ENCODE results near the gene EVC. TPM values are rescaled to one million over a fixed set of nuclear protein-coding genes. Genes with fewer than 3 reads are reported as not detected.

EVC gene
- total and polyA plus RNA-seq, 5 experiments from 2014 or later = 0.05 TPM; not detected in 4

DNA sequence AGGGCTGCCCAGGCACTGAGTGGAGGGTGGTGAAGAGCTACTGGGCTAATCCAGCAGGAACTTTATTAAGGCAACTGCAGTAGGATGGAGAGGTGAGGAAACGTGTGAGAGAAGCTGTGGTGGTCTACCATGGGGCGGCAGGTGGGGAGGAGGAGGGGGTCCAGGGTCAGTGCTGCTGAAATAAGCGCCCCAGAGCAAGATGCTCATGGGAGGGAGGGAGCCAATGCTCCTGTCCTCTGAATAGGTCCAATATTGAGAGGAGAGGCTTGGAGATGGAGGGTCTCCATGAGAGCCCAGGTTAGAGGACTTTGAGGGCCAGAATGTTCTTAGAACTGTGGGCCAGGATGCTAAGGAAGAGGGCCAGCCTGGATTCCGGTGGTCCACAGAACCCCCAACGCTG is 35.2 kb downstream of the EVC start:
- H3K4me3 Mint-ChIP-seq = no peak overlapping the region
- no peak overlapping the region for H3K27ac Mint-ChIP-seq
- no peaks in the 10 kb centered on the region for H3K4me1 Mint-ChIP-seq
- H3K9me3 Mint-ChIP-seq = peaks cover 0 to 3% (median 0%) of the 10 kb centered on the region in 9 donors
- DNase-seq (no peak), ATAC-seq (no peak)
- no peaks in the 10 kb centered on the region for H3K36me3 Mint-ChIP-seq
- peaks cover 0 to 29% (median 3%) of the 10 kb centered on the region in 5 donors for H3K27me3 Mint-ChIP-seq
- POLR2A ChIA-PET = no interaction called here

DNA sequence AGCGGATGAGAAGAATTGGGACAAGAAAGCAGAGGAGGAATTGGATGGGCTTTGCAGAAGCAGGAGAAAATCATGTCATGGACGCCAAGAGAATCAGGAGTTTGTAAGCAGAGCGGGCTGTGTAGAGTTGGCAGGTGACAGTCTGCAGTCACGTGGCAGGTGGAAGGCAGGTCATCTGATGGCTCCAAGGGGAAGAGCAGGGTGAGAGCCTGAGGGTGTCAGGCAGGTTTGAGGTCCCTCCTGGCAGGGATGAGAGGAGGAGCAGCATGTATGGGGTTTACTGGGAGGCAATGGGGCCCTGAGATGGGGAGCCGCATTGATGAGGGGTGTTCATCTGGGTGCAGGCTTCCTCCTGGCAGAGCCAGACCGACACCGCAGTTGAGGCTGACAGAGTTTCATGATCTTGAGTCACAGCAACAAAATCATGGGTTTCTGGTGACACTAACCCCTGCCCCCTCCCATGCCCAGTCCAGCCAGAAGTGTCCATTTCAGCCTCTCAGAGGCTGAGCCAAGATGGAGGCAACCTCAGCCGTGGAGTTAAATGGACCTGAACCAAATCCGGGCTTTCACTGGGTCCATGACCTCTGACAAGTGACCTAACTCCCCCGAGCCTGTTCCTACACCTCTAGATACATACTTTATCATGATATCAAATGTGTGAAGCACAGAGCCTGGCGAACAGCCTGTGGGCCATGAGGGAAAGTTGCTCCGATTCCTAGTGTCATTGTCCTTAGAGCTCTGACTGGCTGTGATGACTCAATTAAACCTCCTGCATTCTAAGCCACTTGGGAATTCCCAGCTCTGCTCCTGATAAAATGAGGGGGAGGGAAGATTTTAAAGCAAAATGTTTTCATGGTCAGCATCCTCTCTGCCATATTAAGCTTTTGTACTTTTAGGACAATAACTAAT is 36.1 kb downstream of the EVC start:
- H3K27ac Mint-ChIP-seq = no peak overlapping the region
- DNase-seq (no peak), ATAC-seq (no peak)
- no peaks in the 10 kb centered on the region for H3K36me3 Mint-ChIP-seq
- H3K27me3 Mint-ChIP-seq = peaks cover 0 to 29% (median 3%) of the 10 kb centered on the region in 5 donors
- H3K4me1 Mint-ChIP-seq = peaks cover 0 to 4% (median 0%) of the 10 kb centered on the region in 4 donors
- POLR2A ChIA-PET = no interaction called here
- H3K4me3 Mint-ChIP-seq = no peak overlapping the region
- H3K9me3 Mint-ChIP-seq = peaks cover 0 to 3% (median 0%) of the 10 kb centered on the region in 9 donors

DNA sequence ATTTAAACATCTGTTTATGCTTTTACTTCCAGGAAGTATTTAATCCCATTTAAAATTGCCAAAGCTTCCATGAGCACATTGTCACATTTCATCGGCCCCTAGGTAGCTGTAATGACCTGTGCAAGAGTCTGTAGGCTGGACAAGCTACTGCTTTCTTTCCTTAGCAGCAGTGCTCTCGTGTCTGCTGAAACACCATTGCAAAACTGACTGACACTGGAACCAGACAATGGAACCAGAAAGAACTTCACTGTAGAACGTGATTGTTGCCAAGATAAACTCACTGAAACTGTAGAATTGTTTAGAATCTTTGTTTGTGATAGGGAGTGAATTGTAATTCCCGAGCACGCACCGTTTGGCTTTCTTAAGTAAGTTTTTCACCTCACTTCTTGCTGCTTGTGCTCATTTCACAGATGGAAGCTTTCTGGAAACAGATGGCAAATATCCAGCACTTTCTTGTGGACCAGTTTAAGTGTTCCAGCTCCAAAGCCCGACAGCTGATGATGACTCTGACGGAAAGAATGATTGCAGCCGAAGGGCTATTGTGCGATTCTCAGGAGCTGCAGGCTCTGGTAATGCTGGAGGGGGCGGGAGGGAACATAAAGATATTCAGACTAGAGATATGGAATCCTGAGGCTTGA is 36.9 kb downstream of the EVC start:
- H3K4me3 Mint-ChIP-seq = no peak overlapping the region
- POLR2A ChIA-PET = no interaction called here
- no peak for ATAC-seq
- H3K4me1 Mint-ChIP-seq = peaks cover 0 to 4% (median 0%) of the 10 kb centered on the region in 4 donors
- no peak overlapping the region for H3K27ac Mint-ChIP-seq
- H3K9me3 Mint-ChIP-seq = peaks cover 0 to 3% (median 0%) of the 10 kb centered on the region in 9 donors
- DNase-seq = no peak
- peaks cover 0 to 29% (median 3%) of the 10 kb centered on the region in 5 donors for H3K27me3 Mint-ChIP-seq
- no peaks in the 10 kb centered on the region for H3K36me3 Mint-ChIP-seq

DNA sequence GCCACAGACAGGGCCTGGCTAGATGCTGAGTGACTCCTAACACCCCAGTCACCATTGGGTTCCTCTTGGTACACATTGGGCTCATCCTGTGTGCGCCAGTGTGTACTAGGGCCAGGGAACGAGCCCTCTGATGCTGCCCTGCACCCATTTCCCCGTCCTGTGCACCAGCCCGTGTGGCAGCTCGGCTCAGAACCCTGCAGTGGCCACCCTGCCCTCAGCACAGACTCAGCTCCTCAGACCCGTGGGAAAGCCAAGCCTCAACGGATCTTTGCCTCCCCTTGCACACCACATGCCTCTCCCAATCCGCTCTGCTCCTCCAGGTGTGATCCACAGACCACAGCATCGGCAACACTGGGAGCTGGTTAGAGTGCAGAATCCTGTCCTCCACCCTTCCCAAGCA is 38.6 kb downstream of the EVC start:
- Mint-ChIP-seq H3K27ac (no peak overlapping the region), H3K27me3 (peaks cover 0 to 30% (median 5%) of the 10 kb centered on the region in 5 donors)

DNA sequence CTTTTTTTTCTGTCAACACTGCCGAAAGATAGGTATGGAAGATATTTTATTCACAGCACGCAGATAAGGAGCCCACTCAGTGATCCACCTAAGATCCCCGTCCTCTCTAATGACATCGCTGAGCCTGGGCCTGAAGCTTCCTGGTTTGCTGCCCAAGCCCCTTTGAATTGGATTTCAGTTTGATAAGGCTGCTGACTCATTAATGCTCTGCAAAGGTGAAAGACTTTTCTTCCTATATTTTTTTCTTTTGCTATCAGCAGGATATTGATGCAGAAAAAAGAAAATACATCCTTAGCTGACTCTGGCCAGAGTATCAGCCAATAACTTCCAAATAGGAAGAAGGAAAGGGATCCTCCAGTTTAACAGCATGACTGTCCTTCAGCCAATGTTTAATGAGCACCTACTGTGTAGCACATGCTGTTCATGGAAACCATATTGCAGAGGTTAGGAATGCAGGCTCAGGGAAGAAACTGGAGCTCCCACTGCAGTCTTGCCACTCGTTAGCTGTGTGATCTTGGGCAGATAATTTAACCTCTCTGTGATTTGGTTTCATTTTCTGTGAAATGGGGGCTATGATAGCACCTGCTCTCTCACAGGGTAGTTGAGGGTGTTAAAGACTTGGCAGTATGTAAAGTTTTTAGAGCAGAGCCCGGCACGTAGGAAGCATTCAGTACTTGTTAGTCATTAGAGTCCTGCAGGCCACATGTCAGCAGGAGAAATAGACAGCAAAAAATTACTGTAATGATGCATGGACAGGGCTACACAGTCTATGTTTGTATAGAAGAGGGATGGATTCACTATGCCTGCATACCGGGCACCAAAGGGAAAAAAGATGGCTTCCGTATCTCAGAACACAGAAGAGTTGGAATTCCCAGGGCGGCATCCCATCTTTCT is 39.3 kb downstream of the EVC start:
- peaks cover 0 to 30% (median 5%) of the 10 kb centered on the region in 5 donors for H3K27me3 Mint-ChIP-seq
- peaks cover 0 to 3% (median 0%) of the 10 kb centered on the region in 9 donors for H3K9me3 Mint-ChIP-seq
- H3K27ac Mint-ChIP-seq = peak overlapping the region in 1 of 10 donors; percentile 14
- POLR2A ChIA-PET = no interaction called here
- no peaks in the 10 kb centered on the region for H3K36me3 Mint-ChIP-seq
- peaks cover 0 to 7% (median 0%) of the 10 kb centered on the region in 4 donors for H3K4me1 Mint-ChIP-seq
- H3K4me3 Mint-ChIP-seq = no peak overlapping the region
- DNase-seq (no peak), ATAC-seq (no peak)

More for the DNA sequence above, 38.6 kb downstream of the EVC start:
- no peaks in the 10 kb centered on the region for H3K36me3 Mint-ChIP-seq
- peaks cover 0 to 7% (median 0%) of the 10 kb centered on the region in 4 donors for H3K4me1 Mint-ChIP-seq
- H3K4me3 Mint-ChIP-seq = no peak overlapping the region
- H3K9me3 Mint-ChIP-seq = peaks cover 0 to 3% (median 0%) of the 10 kb centered on the region in 9 donors
- POLR2A ChIA-PET = no interaction called here
- ATAC-seq (no peak), DNase-seq (no peak)

DNA sequence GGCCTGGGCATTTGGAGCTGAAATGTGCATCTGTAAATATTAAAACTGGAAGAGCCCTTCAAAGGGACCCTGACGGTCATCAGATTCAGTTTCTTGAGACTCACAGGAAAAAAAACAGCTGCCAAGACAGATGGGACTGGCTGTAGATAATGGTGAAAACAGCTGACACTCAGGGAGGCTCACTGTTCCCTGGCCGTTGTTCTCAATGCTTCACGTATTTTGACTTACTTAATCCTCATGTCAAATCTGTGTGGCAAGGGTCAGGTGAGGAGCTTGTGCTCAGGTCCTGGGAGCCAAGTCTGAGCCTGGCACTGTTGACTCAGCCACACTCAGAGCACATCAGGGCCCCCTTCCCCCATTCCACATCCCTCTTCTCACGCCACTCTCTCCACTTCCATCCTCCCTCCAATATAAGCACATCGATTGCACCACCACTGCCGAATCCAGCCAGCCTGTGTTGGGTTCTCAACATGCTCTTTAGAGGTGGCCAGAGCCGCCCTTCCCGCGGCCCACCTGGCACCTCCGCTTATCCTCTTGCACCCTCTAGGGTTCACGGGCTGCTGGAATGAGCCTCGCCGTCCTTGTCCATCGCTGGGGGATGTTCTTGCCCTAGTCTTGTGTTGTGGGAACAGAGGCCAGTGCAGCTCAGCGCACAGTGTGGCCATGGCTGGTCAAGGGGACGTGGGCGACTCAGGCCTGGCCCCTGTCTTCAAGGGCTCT is 40.1 kb downstream of the EVC start:
- no peak for ATAC-seq
- POLR2A ChIA-PET = no interaction called here
- peaks cover 0 to 24% (median 3%) of the 10 kb centered on the region in 5 donors for H3K27me3 Mint-ChIP-seq
- peak overlapping the region in 1 of 10 donors; percentile 17 for H3K27ac Mint-ChIP-seq
- no peaks in the 10 kb centered on the region for H3K36me3 Mint-ChIP-seq
- no peak for DNase-seq
- H3K4me3 Mint-ChIP-seq = no peak overlapping the region
- H3K4me1 Mint-ChIP-seq = peaks cover 0 to 7% (median 0%) of the 10 kb centered on the region in 4 donors
- H3K9me3 Mint-ChIP-seq = peaks cover 0 to 3% (median 0%) of the 10 kb centered on the region in 9 donors

DNA sequence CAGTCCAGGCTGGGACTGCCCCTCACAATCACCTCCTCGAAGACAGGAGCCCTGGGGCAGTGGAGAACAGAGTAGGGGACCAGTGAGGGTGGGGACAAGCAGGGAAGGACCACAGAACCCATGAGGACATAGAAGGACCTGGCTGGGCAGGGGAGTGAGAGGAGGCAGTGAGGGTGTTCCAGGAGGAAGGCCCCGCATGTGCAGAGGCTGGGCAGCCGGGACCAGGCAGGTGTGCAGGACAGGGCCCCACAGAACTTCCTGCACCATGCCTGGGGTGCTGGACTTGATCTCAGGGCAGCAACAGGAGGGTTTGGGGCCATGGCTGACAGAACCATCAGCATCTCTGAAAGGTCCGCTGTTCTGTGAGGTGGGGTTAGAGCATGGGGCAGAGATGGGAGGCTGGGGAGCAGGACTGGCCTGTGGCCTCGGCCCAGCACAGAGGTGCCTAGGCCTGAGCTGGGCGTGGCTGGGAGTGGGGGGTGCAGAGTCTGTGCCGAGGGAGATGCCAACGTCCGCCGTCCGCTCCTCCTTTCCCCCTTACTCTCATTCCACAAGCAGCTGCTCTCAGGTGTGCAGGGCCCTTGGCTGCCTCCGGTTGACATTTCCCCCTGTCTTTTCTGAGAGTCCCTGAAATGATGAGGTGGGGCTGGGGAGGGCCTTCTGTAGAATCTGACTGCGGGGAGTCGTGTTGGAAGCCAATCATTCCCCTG is 40.8 kb downstream of the EVC start:
- no peak overlapping the region for H3K4me3 Mint-ChIP-seq
- POLR2A ChIA-PET = no interaction called here
- H3K36me3 Mint-ChIP-seq = no peaks in the 10 kb centered on the region

DNA sequence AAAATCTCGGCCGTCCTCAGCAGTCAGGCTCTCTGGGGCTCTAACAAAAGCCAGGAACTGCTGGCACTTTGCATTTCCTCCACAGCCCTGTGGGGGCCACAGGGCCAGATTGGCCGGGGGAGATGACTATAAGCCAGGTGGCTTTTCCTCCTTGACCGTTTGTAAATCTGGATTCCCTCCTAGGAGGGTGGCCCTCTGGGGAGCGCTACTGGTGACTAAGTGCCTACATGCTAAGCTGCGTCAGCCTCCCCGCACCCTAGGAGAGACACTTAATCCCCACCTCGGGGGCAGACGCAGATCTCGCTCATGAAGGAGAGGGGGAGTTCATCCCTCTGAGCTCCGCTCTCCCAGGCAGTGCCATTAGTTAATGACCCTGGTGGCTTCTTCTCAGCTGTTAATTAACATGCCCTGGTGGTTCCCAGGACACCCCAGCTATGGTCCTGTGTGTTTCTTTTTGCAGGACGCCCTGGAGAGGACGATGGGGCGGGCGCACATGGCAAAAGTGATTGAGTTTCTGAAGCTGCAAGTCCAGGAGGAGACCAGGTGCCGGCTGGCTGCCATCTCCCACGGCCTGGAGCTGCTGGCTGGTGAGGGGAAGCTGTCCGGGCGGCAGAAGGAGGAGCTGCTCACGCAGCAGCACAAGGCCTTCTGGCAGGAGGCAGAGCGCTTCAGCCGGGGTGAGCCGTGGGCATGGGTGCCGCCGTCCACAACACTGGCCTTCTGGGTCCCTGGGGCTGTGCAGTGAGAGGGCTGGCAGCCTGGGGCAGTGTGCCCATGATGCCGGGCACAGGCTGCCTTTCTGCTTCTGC is 41.6 kb downstream of the EVC start:
- no peak overlapping the region for H3K27ac Mint-ChIP-seq
- no peak for DNase-seq
- ATAC-seq = no peak
- peaks cover 0 to 2% (median 0%) of the 10 kb centered on the region in 9 donors for H3K9me3 Mint-ChIP-seq
- H3K36me3 Mint-ChIP-seq = no peaks in the 10 kb centered on the region
- H3K4me1 Mint-ChIP-seq = peaks cover 0 to 7% (median 0%) of the 10 kb centered on the region in 4 donors
- H3K4me3 Mint-ChIP-seq = no peak overlapping the region
- POLR2A ChIA-PET = no interaction called here
- peaks cover 0 to 17% (median 2%) of the 10 kb centered on the region in 5 donors for H3K27me3 Mint-ChIP-seq

More for the DNA sequence above, 40.8 kb downstream of the EVC start:
- Mint-ChIP-seq H3K9me3 (peaks cover 0 to 2% (median 0%) of the 10 kb centered on the region in 9 donors), H3K27ac (peak overlapping the region in 1 of 10 donors; percentile 25), H3K4me1 (peaks cover 0 to 7% (median 0%) of the 10 kb centered on the region in 4 donors), H3K27me3 (peaks cover 0 to 19% (median 2%) of the 10 kb centered on the region in 5 donors)
- ATAC-seq (no peak), DNase-seq (no peak)

DNA sequence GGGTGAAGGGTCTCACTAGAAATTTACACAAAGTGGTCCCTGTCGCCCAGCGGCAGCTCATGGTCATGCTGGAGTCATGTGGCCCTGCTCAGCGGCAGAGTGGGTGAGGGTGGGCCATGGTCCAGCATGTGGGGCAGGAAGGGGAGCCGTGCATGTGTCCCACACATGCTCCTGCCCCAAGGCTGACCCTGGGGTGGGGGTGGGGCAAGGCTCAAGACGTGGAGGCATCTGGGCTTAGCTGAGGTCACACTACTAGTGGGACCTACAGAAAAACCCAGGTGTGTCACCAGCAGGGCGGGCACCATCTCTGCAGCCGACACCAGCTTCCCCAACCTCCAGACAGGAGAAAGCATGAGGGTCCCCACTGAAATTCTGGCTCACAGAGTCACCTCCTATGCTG is 42.4 kb downstream of the EVC start:
- H3K9me3 Mint-ChIP-seq = peaks cover 0 to 2% (median 0%) of the 10 kb centered on the region in 9 donors
- DNase-seq (no peak), ATAC-seq (no peak)
- POLR2A ChIA-PET = no interaction called here
- no peak overlapping the region for H3K4me3 Mint-ChIP-seq
- peaks cover 0 to 17% (median 2%) of the 10 kb centered on the region in 5 donors for H3K27me3 Mint-ChIP-seq
- H3K36me3 Mint-ChIP-seq = peaks cover 0 to 2% (median 0%) of the 10 kb centered on the region in 3 donors
- peaks cover 0 to 7% (median 0%) of the 10 kb centered on the region in 4 donors for H3K4me1 Mint-ChIP-seq
- H3K27ac Mint-ChIP-seq = no peak overlapping the region

DNA sequence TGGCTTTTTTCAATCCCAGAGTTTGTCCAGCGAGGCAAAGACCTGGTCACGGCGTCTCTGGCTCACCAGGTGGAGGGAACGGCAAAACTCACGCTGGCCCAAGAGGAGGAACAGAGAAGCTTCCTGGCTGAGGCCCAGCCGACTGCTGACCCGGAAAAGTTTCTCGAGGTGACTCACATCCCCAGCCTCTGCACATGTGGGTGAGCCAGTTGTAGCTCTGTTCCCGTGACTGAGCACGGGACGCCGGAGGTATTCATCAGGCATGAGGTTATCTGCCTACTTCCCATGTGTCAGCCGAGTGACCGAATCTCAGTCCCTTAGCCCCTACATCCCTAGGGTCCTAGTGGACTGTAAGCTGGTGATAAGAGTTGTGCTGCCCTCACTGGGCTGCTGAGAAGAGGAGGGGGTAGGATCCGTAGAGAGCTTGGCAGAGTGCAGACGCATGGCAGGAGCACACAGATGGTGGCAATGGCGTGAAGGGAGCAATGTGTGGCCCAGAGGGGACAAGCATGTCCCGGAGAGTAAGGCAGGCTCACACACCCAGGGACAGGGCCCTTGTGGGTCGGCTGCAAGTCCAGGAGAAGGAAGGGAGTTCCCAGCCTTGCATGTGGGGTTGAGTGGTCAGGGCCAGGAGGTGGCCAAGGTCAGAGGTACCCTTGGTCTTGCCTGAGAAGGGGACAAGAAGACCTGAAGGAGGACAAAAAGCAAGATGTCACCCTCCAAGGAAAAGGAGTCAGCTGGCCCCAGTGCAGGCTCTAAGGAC is 42.9 kb downstream of the EVC start:
- ATAC-seq = no peak
- POLR2A ChIA-PET = no interaction called here
- DNase-seq = no peak
- Mint-ChIP-seq H3K4me1 (peaks cover 0 to 7% (median 0%) of the 10 kb centered on the region in 4 donors), H3K36me3 (peaks cover 0 to 2% (median 0%) of the 10 kb centered on the region in 3 donors), H3K27me3 (peaks cover 0 to 14% (median 2%) of the 10 kb centered on the region in 5 donors), H3K27ac (peak overlapping the region in 1 of 10 donors; percentile 50), H3K4me3 (no peak overlapping the region), H3K9me3 (peaks cover 0 to 2% (median 0%) of the 10 kb centered on the region in 9 donors)

All from naive thymus-derived CD8-positive, alpha-beta T cell (primary cell).